ENCODE results near the gene PRR23E.

PRR23E gene

DNA sequence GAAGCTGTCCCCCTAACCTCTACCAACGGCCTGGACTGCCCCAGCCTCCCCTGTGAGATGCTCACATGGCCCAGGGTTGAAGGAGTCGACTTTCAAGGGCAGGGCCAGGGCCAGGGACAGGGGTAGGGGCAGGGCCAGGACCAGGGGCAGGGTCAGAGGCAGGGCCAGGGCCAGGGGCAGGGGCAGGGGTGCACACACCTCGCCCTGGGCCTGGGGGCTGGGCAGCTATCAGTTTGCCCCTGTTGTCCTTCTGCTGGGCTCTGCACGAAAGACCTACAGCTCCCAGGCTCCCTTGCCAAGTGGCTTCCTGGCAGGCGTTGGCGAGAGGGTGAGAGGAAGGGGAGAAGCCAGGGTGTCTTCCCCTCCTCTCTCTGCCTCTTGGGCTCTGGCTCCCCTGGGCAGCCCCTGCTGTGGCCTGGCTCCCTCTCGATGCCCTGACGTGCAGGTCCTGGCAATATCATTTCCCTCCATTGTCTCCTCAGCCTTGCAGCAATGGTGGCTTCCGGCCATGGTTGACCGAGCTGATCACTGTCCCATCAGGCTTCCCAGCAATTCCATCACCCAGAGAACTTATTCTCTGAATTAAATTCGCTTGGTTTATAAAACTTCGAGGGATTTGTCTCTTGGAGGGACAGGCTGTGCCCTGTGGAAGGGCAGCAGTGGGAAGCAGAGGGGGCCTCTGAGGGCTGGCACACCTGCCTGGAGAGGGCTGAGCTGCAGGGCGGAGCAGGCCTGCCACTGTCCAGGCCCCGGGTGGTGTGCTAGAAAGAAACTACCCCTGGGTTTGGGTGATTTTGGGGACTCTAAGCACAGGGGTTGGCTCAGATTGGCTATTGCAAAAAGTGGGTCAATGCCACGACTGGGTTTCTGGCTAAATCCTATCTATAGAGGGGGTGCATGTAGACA is 13.9 kb downstream of the PRR23E start:
- no peak overlapping the region for H3K4me3 Mint-ChIP-seq
- H3K36me3 Mint-ChIP-seq (ENCODE audit: low read depth) = no peaks in the 10 kb centered on the region
- H3K27ac Mint-ChIP-seq = no peak overlapping the region
- H3K9me3 Mint-ChIP-seq = peaks cover 4% of the 10 kb centered on the region
- ATAC-seq (no peak), DNase-seq (no peak)
- no peaks in the 10 kb centered on the region for H3K4me1 Mint-ChIP-seq
- H3K27me3 Mint-ChIP-seq = no peaks in the 10 kb centered on the region

DNA sequence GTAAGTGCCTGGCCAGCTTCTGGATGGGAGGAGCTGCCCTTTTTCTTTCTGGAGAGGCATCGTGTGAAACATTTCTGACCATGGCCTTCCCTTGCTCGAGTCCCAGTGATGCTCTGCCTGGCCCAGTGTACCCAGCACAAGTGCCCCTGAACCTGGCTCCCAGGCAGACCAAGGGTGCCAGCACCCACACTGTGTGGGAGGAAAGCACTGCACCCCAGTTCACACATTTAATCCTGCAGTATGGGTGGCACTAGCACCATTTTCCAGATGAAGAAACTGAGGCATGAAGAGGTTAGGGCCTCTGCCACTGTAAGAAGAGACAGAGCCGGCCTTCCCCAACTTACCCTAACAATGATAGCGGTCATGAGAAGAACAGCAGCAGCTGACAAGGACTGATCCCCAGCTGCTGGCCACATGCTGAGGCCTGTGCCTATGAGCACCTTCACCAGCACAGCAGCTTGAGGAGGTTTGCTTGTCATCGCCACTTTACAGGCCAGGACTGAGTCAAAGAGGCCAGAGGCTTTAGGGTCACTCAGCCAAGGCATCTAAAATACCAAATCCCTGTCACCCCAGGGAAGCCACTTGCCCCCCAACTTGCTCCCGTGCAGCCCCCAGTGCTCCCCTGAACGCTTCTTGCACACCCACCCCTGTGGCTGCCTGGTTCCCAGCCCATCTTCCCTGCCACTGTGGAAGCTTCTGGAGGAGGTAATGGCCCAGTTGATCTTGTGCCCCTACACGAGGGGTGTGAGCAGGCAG is 15.0 kb downstream of the PRR23E start:
- Mint-ChIP-seq H3K4me3 (no peak overlapping the region), H3K27me3 (peaks cover 2% of the 10 kb centered on the region), H3K4me1 (no peaks in the 10 kb centered on the region)

DNA sequence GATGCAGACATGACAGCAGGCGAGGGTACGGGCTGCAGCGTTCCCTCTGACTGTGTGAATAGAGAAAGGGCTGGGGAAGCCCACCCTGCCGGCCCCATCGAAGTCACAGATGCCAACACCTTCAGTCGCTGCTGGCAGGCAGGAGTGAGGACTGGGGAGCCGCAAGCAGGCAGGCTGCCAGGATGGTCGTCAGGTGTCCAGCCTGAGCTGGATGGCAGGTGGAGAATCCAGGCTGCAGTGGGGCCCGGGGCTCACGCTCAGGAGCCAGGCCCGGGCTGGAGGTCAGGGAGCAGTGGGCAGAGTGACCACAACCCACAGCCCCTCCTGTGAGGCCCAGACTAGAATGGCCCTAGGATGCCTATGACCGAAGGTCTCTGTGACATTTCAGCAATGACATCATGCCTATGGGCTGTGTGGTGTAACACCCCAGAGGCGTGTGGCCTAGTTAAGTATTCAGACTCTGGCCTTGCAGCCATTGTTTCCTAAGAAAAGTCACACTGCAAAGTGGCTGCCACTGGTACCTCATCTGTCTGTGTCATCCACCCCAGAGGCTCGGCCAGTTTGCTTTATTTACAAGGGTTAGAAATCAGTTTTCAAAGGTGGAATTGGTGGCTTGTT is 15.7 kb downstream of the PRR23E start:
- DNase-seq (no peak), ATAC-seq (peak; percentile 41)
- no peaks in the 10 kb centered on the region for H3K36me3 Mint-ChIP-seq (ENCODE audit: low read depth)
- no peak overlapping the region for H3K27ac Mint-ChIP-seq
- no peak overlapping the region for H3K4me3 Mint-ChIP-seq
- no peaks in the 10 kb centered on the region for H3K4me1 Mint-ChIP-seq
- peaks cover 2% of the 10 kb centered on the region for H3K27me3 Mint-ChIP-seq
- no peaks in the 10 kb centered on the region for H3K9me3 Mint-ChIP-seq

More for the DNA sequence above, 15.0 kb downstream of the PRR23E start:
- Mint-ChIP-seq H3K9me3 (no peaks in the 10 kb centered on the region), H3K27ac (no peak overlapping the region), H3K36me3 (ENCODE audit: low read depth) (no peaks in the 10 kb centered on the region)
- no peak for DNase-seq
- no peak for ATAC-seq

DNA sequence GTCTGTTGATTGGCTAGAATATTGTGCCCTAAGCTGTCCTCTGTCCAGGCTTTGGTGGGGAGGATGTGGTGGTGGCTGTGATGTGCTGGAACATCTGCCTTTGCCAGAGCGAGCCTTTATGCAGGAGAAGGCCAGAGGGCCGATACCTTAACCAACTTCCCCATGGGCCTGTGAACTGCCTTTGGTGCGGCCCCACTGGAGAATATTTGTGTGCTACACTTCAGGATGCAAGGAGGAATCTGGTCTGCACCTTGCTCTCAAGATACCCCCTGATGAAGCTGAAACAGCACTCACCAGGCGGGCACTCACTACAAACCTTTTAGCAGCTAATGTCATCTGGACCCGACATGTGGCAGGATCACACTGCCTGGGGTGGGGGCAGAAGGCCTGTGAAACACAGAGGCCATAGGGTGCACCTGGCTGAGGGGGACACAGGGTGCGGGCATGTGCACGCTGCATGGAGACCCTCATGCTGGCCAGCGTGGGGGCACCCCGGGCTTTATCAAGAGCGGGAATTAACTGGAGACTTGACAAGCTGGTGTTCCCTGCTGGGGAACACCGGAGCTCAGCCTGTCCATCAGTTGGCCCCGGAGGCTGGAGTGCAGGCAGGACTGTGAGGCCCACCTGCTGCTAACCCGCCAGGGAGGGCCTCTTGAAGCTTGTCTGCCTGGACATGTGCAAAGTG is 16.4 kb downstream of the PRR23E start:
- no peak for DNase-seq
- Mint-ChIP-seq H3K27me3 (peaks cover 4% of the 10 kb centered on the region), H3K4me1 (no peaks in the 10 kb centered on the region), H3K36me3 (ENCODE audit: low read depth) (no peaks in the 10 kb centered on the region), H3K4me3 (no peak overlapping the region), H3K9me3 (no peaks in the 10 kb centered on the region), H3K27ac (no peak overlapping the region)
- ATAC-seq = no peak

DNA sequence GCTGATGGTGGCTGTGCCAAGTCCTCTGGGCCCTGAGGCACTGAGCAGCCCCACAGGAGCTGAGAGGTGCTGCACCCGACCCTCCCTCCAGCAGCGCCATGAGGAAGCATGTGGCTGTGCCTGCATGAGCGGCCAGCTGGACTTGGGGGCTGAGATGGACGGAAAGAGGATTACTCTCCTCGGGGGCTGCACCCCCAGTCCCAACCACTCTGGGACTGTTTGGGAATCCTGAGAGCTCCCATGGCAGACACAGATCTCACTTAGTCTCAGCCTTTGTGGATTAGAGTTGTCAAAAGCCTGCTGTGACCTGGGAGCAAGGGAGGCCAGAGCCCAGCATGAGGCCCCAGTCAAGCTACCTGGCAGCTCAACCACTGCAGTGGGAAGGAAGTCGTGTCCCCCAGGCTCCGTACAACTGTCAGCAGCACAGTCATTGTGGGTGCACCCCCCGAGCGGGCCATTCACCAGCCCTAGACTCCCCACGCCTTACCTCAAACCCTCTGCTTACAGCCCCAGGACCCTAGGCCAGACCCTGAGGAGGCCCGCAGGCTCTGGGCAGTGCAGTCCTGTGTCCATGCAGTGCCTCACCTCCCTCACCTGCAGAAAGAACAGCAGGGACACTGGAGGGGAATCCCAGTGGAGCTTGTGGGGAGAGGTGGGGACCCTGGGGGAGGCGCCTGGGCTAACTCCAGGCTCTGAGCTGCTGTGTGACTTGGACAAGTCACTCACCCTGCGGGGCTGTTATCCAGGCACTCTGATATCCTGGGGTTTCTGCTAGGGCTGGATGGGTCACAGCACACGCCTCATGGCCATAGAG is 17.1 kb downstream of the PRR23E start:
- H3K4me1 Mint-ChIP-seq = peaks cover 6% of the 10 kb centered on the region
- H3K4me3 Mint-ChIP-seq = no peak overlapping the region
- H3K27ac Mint-ChIP-seq = no peak overlapping the region
- H3K36me3 Mint-ChIP-seq (ENCODE audit: low read depth) = no peaks in the 10 kb centered on the region
- ATAC-seq (no peak), DNase-seq (no peak)
- H3K9me3 Mint-ChIP-seq = no peaks in the 10 kb centered on the region
- H3K27me3 Mint-ChIP-seq = peaks cover 11% of the 10 kb centered on the region

DNA sequence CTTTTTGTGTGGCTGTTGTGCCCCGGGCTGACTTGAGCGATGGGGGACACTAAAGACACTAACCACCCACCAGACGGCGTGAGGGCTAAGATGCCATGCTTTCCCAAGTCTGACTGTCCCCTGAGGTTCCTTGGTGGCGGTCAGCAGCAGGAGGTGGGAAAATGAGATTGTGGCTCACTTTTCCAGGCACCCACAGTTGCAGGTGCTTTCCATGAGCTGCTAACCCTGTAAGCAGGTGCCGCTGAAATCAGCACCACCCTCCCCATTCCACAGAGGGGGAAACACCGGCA is 17.7 kb downstream of the PRR23E start:
- Mint-ChIP-seq H3K4me3 (no peak overlapping the region), H3K9me3 (no peaks in the 10 kb centered on the region), H3K36me3 (ENCODE audit: low read depth) (no peaks in the 10 kb centered on the region), H3K4me1 (peaks cover 10% of the 10 kb centered on the region), H3K27me3 (peaks cover 13% of the 10 kb centered on the region), H3K27ac (no peak overlapping the region)
- ATAC-seq (no peak), DNase-seq (no peak)

DNA sequence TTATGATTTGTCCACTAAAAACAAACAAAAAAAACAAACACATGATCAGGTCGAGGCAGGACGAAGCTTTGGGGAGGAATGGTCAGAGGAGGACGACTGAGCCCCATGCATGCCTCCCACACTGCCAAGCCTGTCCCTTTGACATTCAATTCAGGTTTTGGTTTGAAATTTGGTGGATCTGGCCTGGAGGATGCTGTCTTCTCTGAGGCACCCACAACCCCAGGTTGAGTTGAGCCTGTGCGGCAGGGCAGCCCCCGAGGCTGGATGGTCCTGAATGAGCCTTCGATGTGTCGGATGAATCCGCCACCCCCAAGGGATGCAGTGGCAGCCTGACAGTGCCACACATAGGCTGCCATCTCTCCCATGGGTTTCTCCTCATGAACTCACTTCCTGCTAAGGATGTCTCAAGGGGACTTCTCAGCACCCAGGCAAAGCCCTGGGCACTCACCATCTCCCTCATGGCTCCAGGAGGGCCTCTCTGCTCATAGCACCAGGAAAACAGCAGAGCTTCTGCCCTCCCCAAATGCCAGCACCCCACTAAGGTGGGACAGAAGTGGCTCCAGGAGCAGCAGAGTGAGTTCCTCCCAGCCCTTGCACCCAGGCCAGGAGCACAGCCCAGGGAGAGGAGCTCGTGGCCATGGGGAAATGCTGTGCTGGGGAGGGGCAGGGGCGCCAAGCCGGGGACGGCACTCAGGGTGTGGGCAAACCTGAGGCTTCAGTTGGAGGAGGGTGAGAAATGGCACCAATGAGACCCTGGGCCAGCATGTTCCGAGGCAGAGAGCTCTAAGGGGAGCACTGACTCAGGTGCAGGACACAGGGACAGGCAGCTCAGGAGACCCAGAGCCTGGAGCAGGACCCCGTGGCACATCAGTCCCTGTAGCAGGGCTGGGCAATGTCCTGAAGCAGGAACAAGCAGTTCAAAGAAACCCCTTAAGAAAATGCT is 18.5 kb downstream of the PRR23E start:
- H3K4me1 Mint-ChIP-seq = peaks cover 10% of the 10 kb centered on the region
- no peak overlapping the region for H3K27ac Mint-ChIP-seq
- no peaks in the 10 kb centered on the region for H3K36me3 Mint-ChIP-seq (ENCODE audit: low read depth)
- DNase-seq (no peak), ATAC-seq (no peak)
- H3K27me3 Mint-ChIP-seq = peaks cover 13% of the 10 kb centered on the region
- H3K4me3 Mint-ChIP-seq = no peak overlapping the region
- no peaks in the 10 kb centered on the region for H3K9me3 Mint-ChIP-seq

DNA sequence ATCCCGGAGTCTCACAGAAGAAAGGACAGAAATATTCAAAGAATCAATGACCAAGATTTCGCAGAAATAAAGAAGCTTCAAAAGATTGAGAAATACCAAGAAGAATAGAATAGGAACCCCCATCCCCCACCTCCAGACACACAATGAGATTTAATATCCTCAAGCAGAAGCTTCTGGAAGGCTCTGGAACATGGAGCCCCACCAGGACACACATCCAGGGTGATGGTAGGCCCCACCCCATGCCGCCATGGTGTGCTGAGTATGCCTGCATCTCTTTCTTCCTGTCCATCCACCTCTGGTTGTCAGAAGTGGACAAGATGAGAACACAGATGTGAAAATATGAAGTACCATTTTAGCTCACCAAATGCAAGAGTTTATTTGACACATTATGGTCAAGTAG is 19.3 kb downstream of the PRR23E start:
- ATAC-seq (no peak), DNase-seq (no peak)
- H3K4me1 Mint-ChIP-seq = peaks cover 10% of the 10 kb centered on the region
- H3K4me3 Mint-ChIP-seq = no peak overlapping the region
- no peaks in the 10 kb centered on the region for H3K9me3 Mint-ChIP-seq
- no peaks in the 10 kb centered on the region for H3K36me3 Mint-ChIP-seq (ENCODE audit: low read depth)
- H3K27me3 Mint-ChIP-seq = peaks cover 13% of the 10 kb centered on the region
- H3K27ac Mint-ChIP-seq = no peak overlapping the region

DNA sequence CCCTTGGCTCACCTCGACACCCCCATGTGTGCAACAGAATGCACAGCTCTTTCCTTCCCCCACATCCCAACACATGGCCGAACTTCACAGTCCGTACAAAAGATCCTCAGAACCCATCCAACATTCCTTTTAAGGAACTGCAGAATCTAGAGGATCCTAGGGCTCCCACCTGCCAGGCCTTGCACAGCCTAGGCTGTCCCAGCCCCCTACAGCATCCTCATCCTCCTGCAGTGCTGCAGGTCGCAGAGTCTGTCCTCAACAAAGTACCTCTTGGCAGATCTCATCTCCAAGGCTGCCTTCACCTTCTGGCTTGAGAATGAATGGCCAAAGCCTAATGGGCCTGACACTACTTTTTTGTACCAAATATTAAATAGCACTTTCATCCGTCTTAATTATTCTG is 19.8 kb downstream of the PRR23E start:
- Mint-ChIP-seq H3K4me1 (peaks cover 10% of the 10 kb centered on the region), H3K27me3 (peaks cover 13% of the 10 kb centered on the region), H3K4me3 (no peak overlapping the region), H3K27ac (no peak overlapping the region), H3K36me3 (ENCODE audit: low read depth) (no peaks in the 10 kb centered on the region), H3K9me3 (no peaks in the 10 kb centered on the region)
- ATAC-seq = no peak
- no peak for DNase-seq

DNA sequence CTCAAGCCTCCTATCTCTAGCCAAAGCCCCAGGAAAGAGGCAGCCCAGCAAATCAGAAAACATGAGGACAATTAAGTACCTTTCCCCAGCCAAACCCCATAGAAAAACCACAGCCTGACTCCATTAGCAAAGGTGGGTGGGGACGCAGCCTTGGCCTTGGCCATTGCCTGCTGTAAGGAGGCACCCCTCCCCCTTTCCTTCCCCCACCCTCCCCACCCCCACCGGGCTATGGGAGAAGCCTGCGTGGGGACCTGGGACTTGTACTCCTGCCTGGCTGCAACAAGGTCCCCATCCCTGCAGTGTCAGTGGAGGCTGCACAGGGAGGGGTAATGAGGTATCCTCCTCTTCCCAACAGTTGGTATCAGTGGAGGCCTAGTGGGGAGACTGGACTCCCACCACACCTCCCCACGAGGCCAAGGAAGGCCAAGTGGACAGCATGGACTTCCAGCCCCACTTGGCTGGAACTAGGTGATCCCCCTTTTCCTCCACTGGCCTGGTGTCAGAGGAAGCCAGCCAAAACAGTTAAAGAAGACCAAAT is 20.5 kb downstream of the PRR23E start:
- ATAC-seq (no peak), DNase-seq (no peak)
- no peak overlapping the region for H3K27ac Mint-ChIP-seq
- peaks cover 13% of the 10 kb centered on the region for H3K27me3 Mint-ChIP-seq
- H3K9me3 Mint-ChIP-seq = no peaks in the 10 kb centered on the region
- no peaks in the 10 kb centered on the region for H3K36me3 Mint-ChIP-seq (ENCODE audit: low read depth)
- H3K4me3 Mint-ChIP-seq = no peak overlapping the region
- H3K4me1 Mint-ChIP-seq = peaks cover 10% of the 10 kb centered on the region

DNA sequence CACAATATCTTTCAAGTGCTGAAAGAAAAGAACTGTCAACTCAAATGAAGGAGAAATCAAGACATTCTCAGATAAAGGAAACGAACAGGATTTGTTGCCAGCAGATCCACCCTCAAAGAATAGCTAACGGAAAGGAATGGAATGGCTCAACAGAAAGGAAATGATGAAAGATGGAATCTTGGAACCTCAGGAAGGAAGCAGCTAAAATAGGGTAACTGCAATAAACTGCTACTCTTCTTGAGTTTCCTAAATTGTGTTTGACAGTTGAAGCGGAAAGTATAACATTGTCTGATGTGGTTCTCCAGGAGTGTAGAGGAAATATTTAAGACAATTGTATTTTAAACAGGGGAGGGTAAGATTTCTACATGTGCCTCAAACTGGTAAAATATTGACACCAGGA is 22.0 kb downstream of the PRR23E start:
- peaks cover 13% of the 10 kb centered on the region for H3K27me3 Mint-ChIP-seq
- H3K36me3 Mint-ChIP-seq (ENCODE audit: low read depth) = no peaks in the 10 kb centered on the region
- H3K27ac Mint-ChIP-seq = no peak overlapping the region
- peaks cover 10% of the 10 kb centered on the region for H3K4me1 Mint-ChIP-seq
- no peak for DNase-seq
- no peak for ATAC-seq
- H3K9me3 Mint-ChIP-seq = no peaks in the 10 kb centered on the region
- H3K4me3 Mint-ChIP-seq = no peak overlapping the region

DNA sequence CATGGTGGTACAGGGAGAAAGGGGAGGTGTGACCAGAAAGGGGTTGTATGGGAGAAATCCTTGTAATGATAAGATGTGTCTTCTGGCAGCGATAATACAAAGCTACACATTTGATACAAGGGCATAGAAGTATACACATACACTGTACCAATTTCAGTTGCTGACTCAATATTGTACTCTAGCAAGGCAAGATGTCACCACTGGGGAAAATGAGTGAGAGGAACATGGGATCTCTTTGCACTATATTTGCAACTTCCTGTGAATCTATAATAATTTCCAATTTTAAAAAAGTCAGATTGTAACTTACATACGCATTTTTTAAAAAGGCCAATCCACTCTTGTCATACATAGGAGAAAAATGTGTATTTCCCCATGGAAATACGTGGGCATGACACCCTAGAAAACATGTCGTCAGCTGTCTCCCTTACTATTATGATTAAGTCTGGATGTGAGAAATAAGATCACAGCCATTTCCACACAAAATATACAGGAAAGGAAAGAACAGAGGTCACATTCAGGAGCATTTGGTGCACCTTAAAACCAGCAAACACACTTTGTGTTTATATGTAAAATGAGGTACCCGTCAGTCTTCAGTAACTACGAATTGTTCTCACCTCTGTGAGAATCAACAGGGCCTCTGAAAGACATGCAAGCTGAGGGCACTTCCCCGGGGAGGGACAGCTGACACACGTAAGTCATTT is 22.9 kb downstream of the PRR23E start:
- no peak overlapping the region for H3K27ac Mint-ChIP-seq
- no peak overlapping the region for H3K4me3 Mint-ChIP-seq
- no peaks in the 10 kb centered on the region for H3K36me3 Mint-ChIP-seq (ENCODE audit: low read depth)
- peaks cover 13% of the 10 kb centered on the region for H3K27me3 Mint-ChIP-seq
- DNase-seq (no peak), ATAC-seq (peak; percentile 16)
- no peaks in the 10 kb centered on the region for H3K9me3 Mint-ChIP-seq
- peaks cover 15% of the 10 kb centered on the region for H3K4me1 Mint-ChIP-seq

Measured in activated naive CD8-positive, alpha-beta T cell treated with anti-CD3 and anti-CD28 coated beads, Interleukin-2, amount 50 U/mL, for 24 hours (primary cell).